ENCODE data around the gene UNG.

Gene UNG

DNA sequence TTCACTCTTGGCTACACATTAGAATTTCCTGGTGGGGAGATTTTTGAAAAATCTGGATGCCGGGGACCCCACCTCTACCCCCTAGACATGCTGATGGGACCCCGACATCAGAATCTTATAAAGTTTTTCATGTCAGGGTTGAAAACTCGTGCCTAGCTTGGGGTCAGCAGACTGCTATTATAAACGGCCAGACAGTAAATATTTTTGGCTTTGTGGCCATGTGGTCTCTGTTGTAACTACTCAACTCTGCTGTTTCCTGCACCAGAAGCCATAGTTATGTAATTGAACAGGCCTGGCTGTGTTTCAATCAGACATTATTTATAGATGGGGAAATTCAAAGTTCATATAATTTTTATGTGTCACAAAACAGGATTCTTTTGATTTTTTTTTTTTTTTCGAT is 60.6 kb downstream of the UNG start:
- no peak for FAIRE-seq

DNA sequence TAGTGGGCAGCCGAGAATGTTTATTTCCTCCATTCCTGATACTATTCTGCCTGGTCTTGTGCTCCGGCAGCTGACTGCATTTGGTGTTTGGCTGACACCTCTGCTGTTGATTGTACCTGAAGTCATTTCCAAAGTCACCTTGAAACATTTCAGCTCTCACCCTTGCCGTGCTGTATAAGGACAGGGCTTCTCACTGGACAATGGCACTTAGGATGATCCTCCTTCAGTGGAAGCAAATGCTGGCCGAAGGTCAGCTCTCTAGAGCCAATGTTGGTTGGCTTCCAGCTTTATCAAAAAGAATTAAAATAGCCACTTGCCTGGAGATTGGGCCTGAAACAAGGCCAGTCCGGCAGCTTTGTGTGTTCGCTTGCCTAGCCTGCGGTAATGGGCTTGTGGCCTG is 63.0 kb downstream of the UNG start:
- FAIRE-seq: no peak
